KG1 (cell line): ENCODE results near the gene RAD51B.
"Not testable (repeated sequence)": the region's sequence is repeated elsewhere in the genome, so short reads cannot be mapped to it uniquely, and the experiment has no call there.

ENCODE experiments used
- DNase-seq: peaks from one replicate; lab custom pipeline; 2025; lab: John Stamatoyannopoulos, UW

Gene RAD51B

DNA sequence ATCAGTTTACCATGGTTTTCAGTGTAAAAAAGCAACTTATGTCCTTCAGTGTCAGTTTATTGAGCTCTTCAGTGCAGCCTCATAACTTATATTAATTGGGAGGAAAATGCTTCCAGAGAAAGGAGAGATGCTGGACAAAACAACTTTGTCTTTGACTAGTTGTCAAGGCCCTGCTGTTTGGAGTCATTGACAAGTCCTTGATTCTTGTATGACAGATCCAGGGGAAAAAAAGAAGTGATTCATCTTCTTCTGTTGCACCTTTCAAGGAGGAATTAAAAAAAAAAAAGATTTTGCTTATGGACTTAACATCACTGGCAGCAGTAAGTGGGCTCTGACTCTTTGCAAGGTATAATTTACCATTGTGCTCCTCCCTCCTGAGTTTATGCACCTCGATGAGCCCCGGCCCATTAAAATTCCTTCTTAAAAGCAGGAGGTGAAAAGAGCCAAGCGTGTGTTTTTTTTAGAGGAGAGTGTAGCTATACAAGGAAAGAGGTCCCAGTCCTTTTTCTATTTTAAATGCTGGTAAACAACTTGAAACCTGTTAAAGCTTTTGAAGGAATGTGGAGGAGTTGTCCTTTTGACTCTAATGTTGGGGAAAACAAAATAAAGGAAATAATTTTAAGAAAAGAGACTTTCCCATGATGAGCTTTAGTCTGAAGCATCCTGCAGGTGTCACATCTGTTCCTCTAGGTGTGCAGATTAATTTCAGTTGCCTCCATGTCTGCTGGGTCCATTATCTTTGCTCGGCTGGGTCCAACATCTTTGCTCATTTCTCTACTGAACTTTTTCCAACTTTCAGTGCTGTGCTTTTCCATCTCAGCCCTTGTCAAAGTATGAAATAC is 431.6 kb downstream of the RAD51B start:
- no peak for DNase-seq

DNA sequence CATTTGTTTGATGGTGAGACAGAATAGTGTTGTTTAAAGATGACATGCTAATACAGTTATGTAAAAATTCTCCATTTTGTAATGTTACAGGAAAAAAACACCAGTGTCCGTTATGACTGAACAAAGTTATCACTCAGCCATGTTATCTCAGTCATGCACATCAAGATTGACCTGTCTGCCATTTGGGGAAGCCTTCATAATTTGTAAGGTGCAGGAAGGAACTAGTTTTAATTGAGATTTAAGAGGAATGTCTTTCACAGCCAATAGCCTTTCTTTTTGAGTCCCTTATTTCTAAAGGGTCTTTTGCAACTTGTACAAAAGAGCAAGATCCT is 432.2 kb downstream of the RAD51B start:
- no peak for DNase-seq

DNA sequence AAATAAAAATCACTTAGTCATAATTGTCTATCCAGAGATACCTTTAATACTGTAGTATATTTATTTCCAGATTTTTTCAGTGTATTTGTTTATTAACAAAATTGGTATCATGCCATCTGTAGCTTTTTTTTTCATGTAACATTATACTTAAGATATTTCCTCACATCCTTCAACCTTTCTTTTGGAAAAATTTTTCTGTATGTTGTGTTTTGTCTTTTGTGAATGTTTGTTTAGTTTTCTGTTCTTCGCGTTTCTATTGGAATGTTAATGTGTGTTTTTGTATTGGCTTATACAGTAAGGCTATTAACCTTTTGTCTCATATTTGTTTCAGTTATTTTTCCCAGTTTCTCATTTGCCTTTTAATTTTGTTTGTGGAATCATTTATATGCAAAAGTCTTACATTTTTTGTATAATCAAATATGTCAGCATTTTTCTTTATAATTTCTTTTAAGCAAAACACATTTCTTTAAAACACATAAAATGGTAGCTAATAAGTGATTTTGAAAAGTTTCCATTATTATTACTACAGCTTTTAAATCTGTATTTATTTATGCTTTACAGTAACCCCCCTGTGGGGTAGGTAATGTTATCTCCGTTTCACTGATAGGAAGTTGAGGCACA is 433.7 kb downstream of the RAD51B start:
- no peak for DNase-seq

DNA sequence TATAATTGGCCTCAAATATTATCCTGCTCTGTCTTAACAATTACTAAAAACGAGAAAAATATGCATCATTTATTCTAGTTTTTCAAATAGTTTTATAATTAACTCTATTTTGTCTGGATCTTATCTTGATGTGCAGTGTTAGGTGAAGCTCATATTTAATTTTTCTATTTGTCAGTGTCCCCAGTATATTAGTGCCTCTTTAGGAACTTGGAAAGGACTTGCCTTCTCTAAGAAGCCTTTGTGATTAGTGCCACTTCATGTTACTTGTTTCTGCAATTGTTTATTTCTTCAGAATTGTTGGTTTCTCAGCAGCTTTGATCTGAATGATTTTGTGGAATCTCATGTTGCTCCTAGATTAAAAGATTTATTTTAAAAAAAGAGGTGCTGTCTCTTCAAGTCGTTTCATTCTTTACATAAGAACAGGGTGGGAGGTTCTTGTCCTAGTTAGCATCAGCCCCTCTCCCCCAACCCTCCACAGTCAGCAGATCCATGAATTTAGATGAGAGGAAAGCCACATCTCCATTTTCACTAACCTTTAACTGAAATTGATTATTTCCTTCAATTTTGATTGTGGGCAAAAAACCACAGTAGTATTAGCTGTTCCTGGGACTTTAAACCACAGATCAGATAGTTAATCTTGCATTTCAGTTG is 434.4 kb downstream of the RAD51B start:
- DNase-seq = no peak

DNA sequence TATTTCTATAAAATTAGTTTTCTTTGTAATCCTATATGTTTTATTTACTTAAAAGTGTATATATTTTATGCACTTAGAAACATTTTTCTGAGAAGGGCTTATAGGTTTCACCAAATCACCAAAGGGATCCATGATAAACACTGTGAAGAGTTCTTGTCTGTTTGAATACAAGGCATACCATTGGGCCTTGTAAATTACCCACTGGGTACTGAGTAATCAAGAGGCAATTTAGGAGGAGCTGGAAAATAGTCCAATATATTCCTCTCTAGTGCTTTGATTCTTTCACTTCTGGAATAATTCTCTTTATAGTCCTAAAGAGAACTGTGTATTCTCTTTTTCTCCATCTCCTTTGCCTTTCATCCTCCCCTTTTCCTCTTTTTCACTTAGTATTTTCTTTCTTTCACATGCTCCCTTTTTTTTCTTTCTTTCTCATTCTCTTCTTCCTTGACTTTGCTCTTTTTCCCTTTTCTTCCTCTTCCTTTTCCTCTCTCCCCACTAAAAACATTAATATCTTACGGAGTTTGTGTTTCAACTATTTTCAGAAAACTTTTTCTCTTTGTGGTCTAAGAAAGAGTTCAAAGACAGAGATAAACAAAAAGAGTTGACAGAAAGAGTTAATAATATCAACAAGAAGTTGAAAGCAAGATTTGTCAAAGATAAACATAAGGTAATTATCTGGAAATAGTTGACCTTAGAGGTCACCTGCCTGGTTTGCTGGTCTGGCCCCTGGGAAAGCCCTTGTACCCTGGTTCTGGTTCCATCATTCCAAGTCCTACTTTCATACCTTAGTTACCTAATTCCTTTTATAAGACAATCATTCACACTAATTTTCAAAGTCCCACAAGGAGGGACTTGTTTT is 435.3 kb downstream of the RAD51B start:
- no peak for DNase-seq

DNA sequence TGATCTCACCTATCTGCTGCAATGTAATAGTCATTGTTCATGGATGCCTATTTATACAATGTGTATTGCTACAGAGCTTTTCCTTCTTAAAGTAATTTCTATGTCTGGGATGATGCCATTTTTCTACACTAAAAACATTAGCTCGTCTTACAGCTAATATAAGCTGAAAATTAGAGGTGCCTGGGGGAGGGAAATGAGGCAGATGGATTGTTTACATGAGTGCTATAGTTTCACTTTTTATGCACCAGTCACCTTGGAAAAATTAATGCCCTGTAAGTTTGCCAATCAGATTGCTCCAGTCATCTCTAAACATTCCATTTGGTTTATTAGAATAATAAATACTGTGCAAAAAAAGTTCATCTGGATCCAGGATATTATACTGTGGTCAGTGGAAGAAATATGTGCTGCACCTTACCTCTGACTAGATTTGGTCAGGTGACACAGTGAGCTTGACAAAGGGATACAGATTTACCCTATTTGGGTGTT is 436.2 kb downstream of the RAD51B start:
- no peak for DNase-seq

DNA sequence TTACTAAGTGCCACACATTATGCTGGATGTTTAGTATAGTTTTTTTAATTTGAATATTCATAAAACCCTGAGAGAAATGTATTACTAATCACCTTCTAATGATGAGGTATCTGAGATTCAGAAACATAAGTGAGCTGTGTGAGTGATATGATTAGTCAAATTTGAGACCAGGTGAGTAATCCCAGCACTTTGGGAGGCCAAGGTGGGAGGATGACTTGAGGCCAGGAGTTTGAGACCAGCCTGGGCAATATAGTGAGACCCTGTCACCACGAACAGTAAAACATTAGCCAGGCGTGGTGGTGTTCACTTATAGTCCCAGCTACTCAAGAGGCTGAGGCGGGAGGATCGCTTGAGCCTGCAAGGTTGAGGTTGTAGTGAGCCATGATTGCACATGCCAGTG is 438.4 kb downstream of the RAD51B start:
- DNase-seq = no peak

DNA sequence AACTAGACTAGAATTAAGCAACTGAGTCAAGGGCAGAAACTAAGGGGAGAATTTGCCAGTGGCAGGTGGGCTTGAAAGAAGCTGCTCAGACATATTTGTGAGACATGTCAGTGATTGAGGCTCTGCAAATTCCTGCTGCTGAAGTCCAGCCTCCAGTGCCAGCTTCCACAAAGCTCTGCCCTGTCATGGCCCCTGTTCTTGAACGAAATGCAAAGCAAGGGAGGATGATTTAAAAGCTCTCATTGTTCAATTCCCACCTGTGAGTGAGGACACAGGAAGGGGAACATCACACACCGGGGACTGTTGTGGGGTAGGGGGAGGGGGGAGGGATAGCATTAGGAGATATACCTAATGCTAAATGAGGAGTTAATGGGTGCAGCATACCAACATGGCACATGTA is 439.4 kb downstream of the RAD51B start:
- DNase-seq = not testable (repeated sequence)

DNA sequence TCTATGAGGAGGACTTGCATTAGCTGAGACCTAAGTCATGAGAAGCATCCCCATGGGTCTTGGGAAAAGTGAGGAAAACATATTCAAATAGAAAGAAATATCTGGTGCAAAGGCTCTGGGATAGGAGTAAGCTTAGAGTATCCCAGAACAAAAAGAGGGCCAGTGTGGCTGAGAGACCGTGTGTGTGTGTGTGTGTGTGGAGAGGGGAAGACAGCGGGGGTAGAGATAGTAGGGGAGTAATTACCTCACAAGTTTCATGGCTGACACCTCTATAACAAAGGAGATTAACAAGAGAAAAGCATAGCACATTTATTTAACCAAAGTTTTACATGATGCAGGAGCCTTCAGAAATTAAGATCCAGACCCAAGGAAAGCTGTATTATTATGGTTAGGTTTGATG is 440.5 kb downstream of the RAD51B start:
- no peak for DNase-seq

DNA sequence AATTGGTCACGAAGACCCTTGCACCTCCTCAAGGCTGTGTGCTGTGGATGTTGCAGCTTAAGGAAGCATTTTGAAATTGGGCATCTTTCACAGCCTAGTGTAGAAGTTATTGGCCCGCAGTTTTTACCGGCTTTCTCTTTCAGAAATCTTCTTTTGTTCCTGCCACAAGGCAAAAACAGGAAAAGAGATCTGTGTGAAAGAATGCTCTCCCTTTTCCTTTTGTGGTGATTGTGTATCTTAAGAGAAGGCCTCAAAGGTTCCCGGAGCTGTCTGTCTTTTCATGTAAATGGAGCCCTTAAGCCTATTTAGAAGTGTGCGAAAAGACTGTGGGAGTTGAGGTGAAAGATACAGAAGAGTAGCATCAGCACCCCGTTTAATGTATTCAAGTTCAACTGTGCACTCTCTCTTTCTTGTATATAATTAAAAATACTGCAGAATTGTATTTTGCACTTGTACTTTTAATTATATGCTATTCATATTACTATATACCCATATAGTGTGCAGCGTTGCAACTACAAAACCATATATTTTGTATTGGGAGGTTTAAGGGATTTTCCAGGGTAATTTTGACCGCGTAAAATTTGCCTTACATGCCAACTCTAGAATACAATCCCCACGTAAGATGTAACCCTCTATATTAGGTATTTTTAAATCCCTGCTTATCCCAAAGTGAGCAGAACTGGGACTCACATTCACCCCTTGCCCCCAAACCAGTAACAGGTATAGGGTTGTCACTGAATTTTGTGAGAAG is 441.7 kb downstream of the RAD51B start:
- no peak for DNase-seq

DNA sequence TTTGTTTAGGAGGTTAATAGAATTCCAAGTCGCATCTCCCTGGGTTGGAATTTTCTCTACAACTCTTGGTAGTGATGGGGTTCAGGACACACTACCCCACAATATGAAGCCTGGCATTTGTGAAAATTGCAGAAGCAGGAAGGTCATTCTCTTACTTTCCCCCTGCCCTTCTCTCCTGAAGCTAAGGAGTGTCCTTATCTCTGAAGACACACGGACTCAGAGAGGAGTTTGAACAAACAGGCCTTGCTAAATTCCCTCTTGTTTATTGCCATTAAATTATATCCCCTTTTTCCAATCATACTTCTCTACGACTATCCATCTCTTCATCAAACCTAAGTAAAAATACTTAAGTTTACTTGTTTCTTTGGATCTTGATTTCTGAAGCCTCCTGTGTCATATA is 443.0 kb downstream of the RAD51B start:
- no peak for DNase-seq

DNA sequence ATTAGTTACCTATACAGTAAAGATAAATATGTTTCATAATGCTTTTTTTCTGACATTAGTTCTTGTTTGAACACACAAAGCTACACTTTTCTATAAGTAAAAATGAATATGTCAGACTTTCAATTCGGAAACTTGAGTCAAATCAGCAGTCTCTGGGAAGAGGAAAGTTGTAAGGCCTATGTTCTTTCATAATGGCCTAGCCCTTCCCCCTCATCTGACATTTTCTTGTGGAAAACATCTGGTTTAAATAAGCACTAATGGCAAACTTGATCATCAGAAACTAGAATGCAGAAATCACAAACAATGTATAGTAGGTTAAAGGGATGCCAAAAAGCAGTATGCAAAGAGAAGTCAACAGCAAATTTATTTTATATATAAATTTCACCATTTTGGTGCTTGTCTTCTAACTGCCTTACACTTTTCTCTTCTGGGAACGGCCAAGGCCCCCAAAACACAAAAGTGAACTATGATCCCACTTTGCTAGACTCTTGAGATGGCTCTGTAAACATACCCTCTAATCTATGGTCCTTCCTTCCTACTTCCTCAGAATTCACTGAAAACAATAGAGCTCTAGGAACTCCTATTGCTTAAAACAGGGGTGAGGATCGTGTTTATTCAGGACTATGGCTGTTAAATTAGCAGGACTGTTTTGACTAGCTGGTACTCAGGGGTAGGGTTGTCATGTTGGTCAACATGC is 444.1 kb downstream of the RAD51B start:
- no peak for DNase-seq

DNA sequence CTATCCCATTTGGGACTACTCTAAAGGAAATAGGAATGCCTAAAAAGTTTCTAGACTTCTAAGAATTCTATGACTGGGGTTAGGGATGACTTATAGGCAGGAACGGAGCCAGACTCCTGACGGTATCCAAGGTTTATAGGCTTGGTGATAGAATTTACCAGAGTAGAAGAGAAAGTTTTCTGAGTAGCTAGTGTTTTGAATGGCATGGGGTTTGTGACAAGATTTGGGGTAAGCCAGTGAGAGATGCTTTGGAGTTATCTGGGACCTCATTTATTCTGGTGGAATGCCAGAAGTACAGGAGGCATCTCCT is 444.6 kb downstream of the RAD51B start:
- no peak for DNase-seq

DNA sequence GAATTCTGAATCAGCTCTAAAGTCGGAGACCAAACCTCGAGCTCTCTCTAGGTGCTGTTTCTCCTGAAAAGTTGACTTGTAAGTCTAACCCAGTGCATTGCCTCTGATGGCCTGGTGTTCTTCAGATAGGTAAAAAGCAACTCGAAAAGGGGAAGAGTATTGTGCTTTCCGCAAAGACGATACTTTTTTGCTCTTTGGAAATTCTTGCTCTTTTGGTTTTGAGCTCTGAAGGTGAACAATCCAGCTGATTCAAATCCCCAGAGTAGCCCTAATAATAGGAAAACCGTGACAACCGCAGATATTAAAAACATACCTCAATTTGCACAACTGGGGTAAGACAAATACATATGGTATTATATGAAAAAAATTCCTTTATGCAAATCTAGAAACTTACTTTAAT is 447.4 kb downstream of the RAD51B start:
- no peak for DNase-seq

DNA sequence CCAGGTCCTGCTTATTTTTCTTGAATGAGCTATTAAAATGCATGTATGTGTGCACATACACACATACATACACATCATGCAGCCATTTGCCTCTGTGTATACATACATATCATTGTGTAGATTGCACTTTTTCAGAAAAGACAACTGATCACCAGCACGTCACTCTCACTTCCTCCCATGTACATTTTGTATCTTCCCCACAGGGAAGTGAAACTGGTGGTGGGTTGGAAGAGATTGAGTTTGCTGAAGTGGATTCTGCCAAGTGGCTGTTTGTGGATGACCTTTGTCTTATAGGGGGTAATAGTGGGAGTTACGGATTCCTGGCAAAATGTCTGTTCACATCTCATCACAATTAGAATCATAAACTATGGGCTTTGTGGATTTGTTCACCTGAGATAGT is 448.6 kb downstream of the RAD51B start:
- DNase-seq = no peak

DNA sequence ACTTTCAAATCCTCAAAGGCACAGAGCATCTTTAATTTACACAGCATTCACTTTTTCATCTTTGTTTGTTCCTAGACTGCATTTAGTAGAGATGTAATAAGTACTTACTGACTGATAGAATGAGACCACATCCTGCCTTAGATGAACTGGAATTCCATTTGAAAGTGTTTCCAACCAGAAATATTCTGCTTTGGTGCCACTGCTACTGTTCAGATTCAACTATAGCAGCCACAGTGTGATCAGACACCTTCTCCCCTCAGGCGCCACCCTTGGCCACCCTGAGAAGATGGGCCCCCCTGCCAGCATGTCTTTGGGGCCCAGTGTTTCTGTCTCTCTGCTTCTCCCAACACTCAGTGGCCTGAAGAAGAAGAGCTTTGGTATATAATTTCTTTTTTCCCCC is 449.1 kb downstream of the RAD51B start:
- DNase-seq = no peak

DNA sequence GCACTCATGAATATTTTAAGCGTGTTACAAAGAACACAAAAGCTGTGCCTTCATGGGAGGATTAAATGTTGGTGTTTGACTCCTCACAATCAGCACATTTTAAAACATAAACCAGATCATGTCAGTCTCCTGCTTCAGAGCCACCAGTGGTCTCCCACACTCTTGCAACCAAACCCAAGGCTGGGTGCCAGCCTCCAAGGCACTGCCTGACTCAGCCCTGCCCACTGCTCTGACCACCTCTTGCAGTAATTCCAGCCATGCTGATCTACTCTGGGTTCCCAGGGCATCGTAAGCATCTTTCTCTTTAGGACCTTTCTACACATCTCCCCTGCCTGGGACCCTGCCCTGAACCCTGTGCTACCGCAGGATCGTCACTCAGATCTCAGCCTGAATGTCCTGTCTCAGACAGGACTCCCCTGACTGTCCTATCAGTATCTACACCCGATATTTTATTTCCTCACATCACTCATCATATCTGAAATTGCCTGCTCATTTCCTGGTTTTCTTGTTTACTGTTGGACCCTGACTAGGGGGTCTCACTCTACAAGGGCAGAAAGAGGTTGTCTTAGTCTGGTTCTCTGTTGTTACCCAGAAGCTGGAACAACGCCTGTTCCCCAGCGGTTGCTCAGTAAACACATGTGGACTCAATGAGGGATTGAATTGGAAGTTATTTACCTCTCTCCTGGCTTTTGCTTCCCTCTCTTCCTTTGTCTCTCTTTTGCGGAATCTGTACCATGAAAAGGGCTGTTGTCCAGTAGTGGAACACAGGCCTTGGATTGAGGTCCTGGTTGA is 449.8 kb downstream of the RAD51B start:
- no peak for DNase-seq

DNA sequence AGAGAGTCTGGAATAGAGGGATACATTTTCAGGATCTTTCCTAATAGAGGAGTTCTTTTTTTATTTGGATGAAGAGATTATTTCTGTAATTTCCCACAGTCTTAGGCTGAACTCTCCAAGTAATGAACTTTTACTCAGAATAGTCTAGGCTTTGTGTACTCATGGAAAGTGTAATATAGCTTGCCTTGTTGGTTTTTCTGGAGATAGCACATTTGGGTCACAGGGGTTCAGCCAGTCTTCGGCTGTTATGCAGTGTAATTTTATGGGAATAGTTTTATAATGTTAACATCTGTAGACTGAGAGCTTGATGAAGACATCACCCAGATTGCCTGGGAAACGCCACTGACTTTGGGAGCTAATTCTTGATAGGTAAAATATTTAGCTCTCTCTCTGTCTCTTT is 450.8 kb downstream of the RAD51B start:
- DNase-seq = no peak

DNA sequence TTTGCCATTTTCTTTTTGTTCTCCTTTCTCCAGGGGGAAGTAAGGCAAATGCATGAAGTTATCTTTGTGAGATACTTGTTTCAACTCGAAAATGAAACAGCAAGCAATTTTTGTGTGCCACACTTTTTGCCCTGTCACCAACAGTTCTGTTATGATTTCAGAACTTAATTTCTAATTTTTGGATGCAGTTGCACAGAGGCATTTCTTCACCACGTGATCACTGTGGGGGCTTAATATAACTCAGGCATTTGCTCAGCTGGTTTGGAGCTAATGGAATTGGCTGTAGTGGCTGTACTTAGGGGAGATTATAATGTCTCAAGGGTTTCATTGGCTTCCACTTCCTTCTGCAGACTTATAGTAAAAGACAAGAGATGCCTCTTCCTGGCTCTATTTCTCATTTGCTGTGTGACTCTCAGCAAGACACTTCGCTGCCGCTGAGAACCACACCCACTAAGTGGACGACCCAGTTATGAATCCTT is 452.4 kb downstream of the RAD51B start:
- DNase-seq = no peak

DNA sequence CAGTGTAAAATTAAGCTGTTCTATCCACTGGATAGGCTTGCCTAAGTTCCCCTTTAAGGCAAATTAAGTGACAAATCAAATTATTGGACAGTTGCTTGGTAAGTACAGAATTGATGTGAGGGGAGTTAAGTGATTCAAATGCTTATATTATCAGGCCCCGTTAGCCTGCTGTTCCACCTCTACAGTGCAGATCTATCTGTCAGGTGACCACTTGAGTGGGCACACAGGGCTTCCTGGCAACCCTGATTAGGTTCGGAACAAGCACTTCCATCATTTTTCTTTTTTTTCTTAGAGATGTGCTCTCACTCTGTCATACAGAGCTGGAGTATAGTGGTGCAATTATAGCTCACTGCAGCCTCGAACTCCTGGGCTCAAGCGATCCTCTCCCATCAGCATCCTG is 453.8 kb downstream of the RAD51B start:
- DNase-seq = no peak
